ENCODE data around the gene BMX. TPM values are rescaled to one million over a fixed set of nuclear protein-coding genes. Genes with fewer than 3 reads are reported as not detected.

BMX gene
- total and polyA plus RNA-seq, 2 donors (not counting 1 experiment from before 2014, with no cell fraction given), result not detected

- Mint-ChIP-seq H3K4me3 (no peak overlapping the region), H3K27me3 (peaks cover 7% of the 10 kb centered on the region), H3K27ac (no peak overlapping the region), H3K4me1 (no peaks in the 10 kb centered on the region), H3K9me3 (ENCODE audit: insufficient read depth) (no peaks in the 10 kb centered on the region)
- no peaks in the 10 kb centered on the region for H3K36me3 ChIP-seq (replicated peaks in 1 of 2; ENCODE audit: control extremely low read depth in 1 of 2, control insufficient read depth in 1 of 2, extremely low read depth in 1 of 2, insufficient read depth in 2 of 2, low read length in 1 of 2)
- no peaks in the 10 kb centered on the region for H3K9me3 ChIP-seq (ENCODE audit: control extremely low read depth in 1 of 3, control insufficient read depth in 2 of 3, insufficient read depth in 1 of 3, low read length in 2 of 3)
- H2AFZ ChIP-seq (ENCODE audit: insufficient read depth, low read depth, low read length, poor library complexity, severe bottlenecking), result no peak overlapping the region
- no peak overlapping the region for H3K27ac ChIP-seq (ENCODE audit: low read length in 2 of 2)
- POLR2A ChIA-PET, result no interaction called here
- no peaks in the 10 kb centered on the region for H3K4me1 ChIP-seq (ENCODE audit: control insufficient read depth in 2 of 2, insufficient read depth in 2 of 2, low read length in 2 of 2)
- no peaks in the 10 kb centered on the region for H4K20me1 ChIP-seq (ENCODE audit: control insufficient read depth, insufficient read depth, low read length, poor library complexity, severe bottlenecking)
- DNase-seq, result no peak
- TF ChIP-seq EZH2 (IDR thresholded peaks at IDR 0.05; ENCODE audit: borderline replicate concordance, insufficient read depth, low read depth, low read length, poor library complexity, severe bottlenecking), result no peak
- no peak for TF ChIP-seq CTCF (IDR thresholded peaks at IDR 0.05)
- intact Hi-C loops (cut with micrococcal nuclease), result no loop called here
- H3K9ac ChIP-seq (ENCODE audit: low read length), result no peak overlapping the region
- H3K79me2 ChIP-seq (ENCODE audit: control insufficient read depth, insufficient read depth, low read length), result no peaks in the 10 kb centered on the region
- no peak overlapping the region for H3K4me3 ChIP-seq (ENCODE audit: control extremely low read depth in 1 of 5, extremely low read depth in 1 of 5, insufficient read depth in 1 of 5, low read depth in 2 of 5, low read length in 4 of 5)
- CTCF ChIA-PET, result no interaction called here
- ATAC-seq (ENCODE audit: low read depth), result no peak
- H3K27me3 ChIP-seq (replicated peaks in 1 of 4; ENCODE audit: control extremely low read depth in 1 of 4, control insufficient read depth in 3 of 4, insufficient read depth in 4 of 4, low read length in 3 of 4), result no peaks in the 10 kb centered on the region
- H3K4me2 ChIP-seq (replicated peaks; ENCODE audit: low read depth, low read length, poor library complexity, severe bottlenecking), result no peak overlapping the region
- no CpG with 5 or more reads among the region's 6 CpGs for WGBS (ENCODE audit: insufficient coverage)
These were observed 15.3 kb downstream of the BMX start for GRCh38 chrX:15515931-15516330.

GRCh38 chrX:15522464-15522863 is 21.9 kb downstream of the BMX start:
- DNase-seq, result no peak
- no peak overlapping the region for H3K4me3 Mint-ChIP-seq
- TF ChIP-seq EZH2 (IDR thresholded peaks at IDR 0.05; ENCODE audit: borderline replicate concordance, insufficient read depth, low read depth, low read length, poor library complexity, severe bottlenecking), result no peak

More at GRCh38 chrX:15522464-15522863, 21.9 kb downstream of the BMX start:
- H3K4me1 Mint-ChIP-seq, result no peaks in the 10 kb centered on the region
- WGBS (ENCODE audit: insufficient coverage), result 100% methylated on average over 2 of the region's 3 CpGs
- H3K27ac Mint-ChIP-seq, result no peak overlapping the region
- Histone ChIP-seq H3K4me2 (replicated peaks; ENCODE audit: low read depth, low read length, poor library complexity, severe bottlenecking) (no peak overlapping the region), H3K27ac (ENCODE audit: low read length in 2 of 2) (no peak overlapping the region), H3K4me1 (ENCODE audit: control insufficient read depth in 2 of 2, insufficient read depth in 2 of 2, low read length in 2 of 2) (no peaks in the 10 kb centered on the region), H2AFZ (ENCODE audit: insufficient read depth, low read depth, low read length, poor library complexity, severe bottlenecking) (no peak overlapping the region), H3K4me3 (ENCODE audit: control extremely low read depth in 1 of 5, extremely low read depth in 1 of 5, insufficient read depth in 1 of 5, low read depth in 2 of 5, low read length in 4 of 5) (no peak overlapping the region), H3K9me3 (ENCODE audit: control extremely low read depth in 1 of 3, control insufficient read depth in 2 of 3, insufficient read depth in 1 of 3, low read length in 2 of 3) (no peaks in the 10 kb centered on the region), H3K36me3 (replicated peaks in 1 of 2; ENCODE audit: control extremely low read depth in 1 of 2, control insufficient read depth in 1 of 2, extremely low read depth in 1 of 2, insufficient read depth in 2 of 2, low read length in 1 of 2) (no peaks in the 10 kb centered on the region), H3K79me2 (ENCODE audit: control insufficient read depth, insufficient read depth, low read length) (no peaks in the 10 kb centered on the region), H3K27me3 (replicated peaks in 1 of 4; ENCODE audit: control extremely low read depth in 1 of 4, control insufficient read depth in 3 of 4, insufficient read depth in 4 of 4, low read length in 3 of 4) (peaks cover 0 to 2% (median 0%) of the 10 kb centered on the region in 4 experiments), H4K20me1 (ENCODE audit: control insufficient read depth, insufficient read depth, low read length, poor library complexity, severe bottlenecking) (no peaks in the 10 kb centered on the region), H3K9ac (ENCODE audit: low read length) (no peak overlapping the region)
- POLR2A ChIA-PET, result no interaction called here
- intact Hi-C loops (cut with micrococcal nuclease), result no loop called here
- H3K27me3 Mint-ChIP-seq, result peaks cover 3% of the 10 kb centered on the region
- CTCF ChIA-PET, result no interaction called here
- ATAC-seq (ENCODE audit: low read depth), result no peak
- no peaks in the 10 kb centered on the region for H3K9me3 Mint-ChIP-seq (ENCODE audit: insufficient read depth)

All from B cell (primary cell).